ENCODE results near the gene ZDHHC14.

DNA sequence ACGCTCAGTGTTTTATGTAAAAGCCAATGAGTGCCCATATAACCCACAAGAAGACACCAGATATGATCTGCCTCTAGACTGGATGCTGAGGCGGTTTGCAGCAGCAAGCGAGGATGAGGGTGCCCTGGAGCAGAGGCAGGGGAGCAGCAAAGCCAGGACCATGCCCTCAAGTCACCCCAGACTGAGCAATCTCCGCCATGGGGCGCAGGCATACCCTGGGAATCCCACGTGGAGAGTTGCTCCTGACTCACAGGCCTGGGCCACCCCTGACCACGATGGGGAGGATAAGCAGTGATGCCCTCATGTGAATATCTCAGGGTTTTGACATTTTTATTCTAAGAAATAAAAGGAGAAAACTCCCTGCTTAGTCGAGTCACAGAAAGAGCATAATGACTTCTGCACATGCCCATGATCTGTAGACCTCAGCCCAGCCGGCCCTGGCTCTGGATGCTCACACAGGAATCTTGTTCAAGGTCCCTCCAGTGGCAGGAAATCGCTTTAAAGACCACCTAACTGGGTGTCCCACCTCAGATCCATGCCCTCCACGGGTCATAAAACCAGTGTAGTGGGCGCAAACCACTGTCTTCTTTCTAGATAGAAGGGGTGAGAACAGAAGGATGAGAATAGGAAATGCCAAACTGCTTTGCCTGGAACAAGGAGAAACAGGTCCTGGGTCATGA is 303.8 kb downstream of the ZDHHC14 start:
- TF ChIP-seq YY1 (IDR thresholded peaks at IDR 0.05; ENCODE audit: insufficient read depth, insufficient read length) (no peak), SUZ12 (IDR thresholded peaks at IDR 0.05; ENCODE audit: extremely low read depth, insufficient read depth, insufficient read length) (no peak), ZNF274 (IDR thresholded peaks at IDR 0.05; ENCODE audit: low read depth, low read length) (no peak)
